ENCODE results near the gene SMC5. TPM values are rescaled to one million over a fixed set of nuclear protein-coding genes. Genes with fewer than 3 reads are reported as not detected.

SMC5 gene
- total RNA-seq, 1 experiment from 2014 or later, result 27.5 TPM

- no peaks in the 10 kb centered on the region for H3K9me2 ChIP-seq (ENCODE audit: insufficient read depth)
- TF ChIP-seq JUND (IDR thresholded peaks at IDR 0.05), result no peak
- peak; percentile 49 for TF ChIP-seq RAD21 (IDR thresholded peaks at IDR 0.05; ENCODE audit: low read depth)
- peak; percentile 26 to 32 (median 32); a peak in 4 of 6 replicates for TF ChIP-seq CTCF (IDR thresholded peaks at IDR 0.05 in 2 of 3, conservative IDR thresholded peaks at IDR 0.05 in 1 of 3; ENCODE audit: borderline replicate concordance in 1 of 3, insufficient read depth in 1 of 3, low read depth in 2 of 3, low read length in 2 of 3)
- H3K4me3 ChIP-seq (replicated peaks in 1 of 2; ENCODE audit: low read depth in 1 of 2, low read length in 2 of 2), result no peak overlapping the region
- no peak overlapping the region for H3K9ac ChIP-seq (ENCODE audit: low read length)
- ATAC-seq (no peak), DNase-seq (ENCODE audit: low read depth, low spot score) (no peak)
- no peaks in the 10 kb centered on the region for H3K27me3 ChIP-seq (ENCODE audit: insufficient read depth, low read length)
- ChIA-PET RAD21 (ENCODE audit: low non-redundant PET in 1 of 2, low total read pairs in 2 of 2, uncharacterized antibody in 2 of 2, unreplicated experiment in 2 of 2) (no interaction called here), POLR2A (no interaction called here), CTCF (no interaction called here)
- H3K4me2 ChIP-seq (ENCODE audit: low read length), result no peak overlapping the region
- H4K20me1 ChIP-seq (ENCODE audit: insufficient read depth), result no peaks in the 10 kb centered on the region
- no peaks in the 10 kb centered on the region for H3K4me1 ChIP-seq (ENCODE audit: control insufficient read depth in 1 of 2, insufficient read depth in 2 of 2, low read length in 2 of 2)
- no peak overlapping the region for H3K27ac ChIP-seq (ENCODE audit: low read depth, low read length)
- BruUV-seq (replicated peaks), result no TSS peak
- no peaks in the 10 kb centered on the region for H3K9me3 ChIP-seq (ENCODE audit: control insufficient read depth in 1 of 2, insufficient read depth in 1 of 2, low read depth in 1 of 2, low read length in 2 of 2)
- H2AFZ ChIP-seq (ENCODE audit: low read depth, low read length, poor library complexity, severe bottlenecking), result no peak overlapping the region
- peaks cover 11 to 15% of the 10 kb centered on the region in 2 experiments for H3K36me3 ChIP-seq (ENCODE audit: control insufficient read depth in 1 of 2, insufficient read depth in 2 of 2, low read length in 2 of 2)
- intact Hi-C loops (cut with micrococcal nuclease), result no loop called here
- H3K79me2 ChIP-seq (ENCODE audit: insufficient read depth, low read length), result no peaks in the 10 kb centered on the region
Observed at GRCh38 chr9:70352802-70353201, 94.0 kb downstream of the SMC5 start.

- DNase-seq (ENCODE audit: low read depth, low spot score), result no peak
- TF ChIP-seq CEBPB (IDR thresholded peaks at IDR 0.05; ENCODE audit: low read depth), result no peak
- no peak for TF ChIP-seq ZBTB33 (IDR thresholded peaks at IDR 0.05; ENCODE audit: extremely low read depth, insufficient replicate concordance, low read length)
- no peak for TF ChIP-seq EZH2phosphoT487 (IDR thresholded peaks at IDR 0.05; ENCODE audit: borderline replicate concordance)
- TF ChIP-seq ZFX (IDR thresholded peaks at IDR 0.05), result no peak
- no peak for TF ChIP-seq POLR2A (IDR thresholded peaks at IDR 0.05; ENCODE audit: borderline replicate concordance, extremely low read depth, insufficient read depth, insufficient read length)
- no peak for TF ChIP-seq TCF7L2 (IDR thresholded peaks at IDR 0.05; ENCODE audit: borderline replicate concordance, extremely low read depth, insufficient read depth, insufficient read length)
- no peak for TF ChIP-seq ATF3 (IDR thresholded peaks at IDR 0.05)
- no peak for TF ChIP-seq MAX (IDR thresholded peaks at IDR 0.05)
- no peak for TF ChIP-seq SIN3A (IDR thresholded peaks at IDR 0.05; ENCODE audit: low read depth)
- TF ChIP-seq ZNF274 (IDR thresholded peaks at IDR 0.05; ENCODE audit: low read depth, low read length), result no peak
- TF ChIP-seq RAD21 (IDR thresholded peaks at IDR 0.05; ENCODE audit: low read depth), result no peak
- no peak for TF ChIP-seq SRF (IDR thresholded peaks at IDR 0.05; ENCODE audit: low read depth)
- TF ChIP-seq ELF1 (IDR thresholded peaks at IDR 0.05; ENCODE audit: borderline replicate concordance, low read depth), result no peak
Observed at GRCh38 chr9:70355801-70356200, 97.0 kb downstream of the SMC5 start.

More at GRCh38 chr9:70355801-70356200, 97.0 kb downstream of the SMC5 start:
- Histone ChIP-seq H3K9me2 (ENCODE audit: insufficient read depth) (no peaks in the 10 kb centered on the region), H3K9ac (ENCODE audit: low read length) (no peak overlapping the region), H3K9me3 (ENCODE audit: control insufficient read depth in 1 of 2, insufficient read depth in 1 of 2, low read depth in 1 of 2, low read length in 2 of 2) (no peaks in the 10 kb centered on the region), H3K36me3 (ENCODE audit: control insufficient read depth in 1 of 2, insufficient read depth in 2 of 2, low read length in 2 of 2) (peaks cover 3% of the 10 kb centered on the region in 2 experiments; a peak in 3 of 4 replicates), H3K27ac (ENCODE audit: low read depth, low read length) (no peak overlapping the region), H3K4me3 (replicated peaks in 1 of 2; ENCODE audit: low read depth in 1 of 2, low read length in 2 of 2) (no peak overlapping the region), H3K4me1 (ENCODE audit: control insufficient read depth in 1 of 2, insufficient read depth in 2 of 2, low read length in 2 of 2) (no peaks in the 10 kb centered on the region), H2AFZ (ENCODE audit: low read depth, low read length, poor library complexity, severe bottlenecking) (no peak overlapping the region), H3K4me2 (ENCODE audit: low read length) (no peak overlapping the region), H3K79me2 (ENCODE audit: insufficient read depth, low read length) (no peaks in the 10 kb centered on the region), H3K27me3 (ENCODE audit: insufficient read depth, low read length) (no peaks in the 10 kb centered on the region), H4K20me1 (ENCODE audit: insufficient read depth) (no peaks in the 10 kb centered on the region)
- ATAC-seq, result no peak
- BruUV-seq (replicated peaks), result no TSS peak
- intact Hi-C loops (cut with micrococcal nuclease), result loop anchor here (5.0 kb wide), 1 partner anchor 126 kb away; no protein-coding TSS in a partner anchor
- RAD21 ChIA-PET (ENCODE audit: low non-redundant PET in 1 of 2, low total read pairs in 2 of 2, uncharacterized antibody in 2 of 2, unreplicated experiment in 2 of 2), result no interaction called here
- POLR2A ChIA-PET, result no interaction called here
- CTCF ChIA-PET, result no interaction called here
